Brain microvascular endothelial cell (primary cell): ENCODE results near the gene TNS2.

ENCODE experiments used
- DNase-seq: peaks from one replicate; pipeline ENCODE4 v3.0.0-alpha.2; 2020
- H3K27ac ChIP-seq: fragments of 250-450 bp; sonication (Bioruptor Pico); 2 replicates; pipeline ENCODE4 v1.5.1; 2020; ENCODE audit warnings: mild to moderate bottlenecking, moderate library complexity
- H3K27me3 ChIP-seq: fragments of 250-450 bp; sonication (Bioruptor Pico); replicated peaks from 2 replicates; pipeline ENCODE4 v1.5.1; 2020; ENCODE audit warnings: mild to moderate bottlenecking
- H3K36me3 ChIP-seq: fragments of 250-450 bp; sonication (Bioruptor Pico); replicated peaks from 2 replicates; pipeline ENCODE4 v1.5.1; 2020; ENCODE audit warnings: mild to moderate bottlenecking
- H3K4me3 ChIP-seq: 2 replicates; pipeline ENCODE4 v1.5.1; 2011; ENCODE audit warnings: low read depth, mild to moderate bottlenecking, control low read depth, low read length, moderate library complexity
- CTCF ChIP-seq: IDR thresholded peaks from 2 replicates; pipeline ENCODE4 v1.5.1; 2011; ENCODE audit warnings: low read depth, mild to moderate bottlenecking, moderate library complexity, low read length, control low read depth, inconsistent platforms; ENCODE audit errors: missing control alignments
- in situ Hi-C: cut with HindIII; loops from 2 replicates; pipeline ENCODE4 v1.10.0; 2017; ENCODE audit warnings: low sequenced_read_pairs, low pct_ligation_motif_present

Gene TNS2

DNA sequence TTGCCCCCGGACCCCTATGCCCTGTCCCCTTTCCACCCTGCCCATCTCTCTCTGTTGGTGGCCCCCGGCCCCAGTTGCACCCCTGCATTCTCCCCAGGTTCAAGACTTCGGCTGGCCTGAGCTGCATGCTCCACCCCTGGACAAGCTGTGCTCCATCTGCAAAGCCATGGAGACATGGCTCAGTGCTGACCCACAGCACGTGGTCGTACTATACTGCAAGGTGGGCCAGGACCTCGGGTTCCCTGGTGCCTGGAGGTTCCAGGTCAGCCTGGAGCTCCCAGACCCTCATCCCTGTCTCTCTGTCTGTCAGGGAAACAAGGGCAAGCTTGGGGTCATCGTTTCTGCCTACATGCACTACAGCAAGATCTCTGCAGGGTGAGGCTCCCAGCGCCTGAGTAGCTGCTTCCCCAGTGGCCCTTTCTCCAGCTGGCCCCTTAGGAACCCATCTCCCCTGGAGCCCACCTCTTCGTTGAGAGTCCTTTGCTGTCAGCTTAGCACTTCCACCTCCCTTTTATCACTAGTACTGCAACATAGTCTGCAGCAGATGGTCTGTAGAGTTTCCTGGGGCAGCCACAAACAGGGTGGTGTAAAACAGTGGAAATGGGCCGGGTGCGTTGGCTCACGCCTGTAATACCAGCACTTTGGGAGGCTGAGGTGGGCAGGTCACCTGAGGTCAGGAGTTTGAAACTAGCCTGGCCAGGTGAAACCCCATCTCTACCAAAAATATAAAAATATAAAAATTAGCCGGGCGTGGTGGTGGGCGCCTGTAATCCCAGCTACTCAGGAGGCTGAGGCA is 5.8 kb downstream of the TNS2 start:
- H3K4me3 ChIP-seq: no peak overlapping the region
- no peak for TF ChIP-seq CTCF

GRCh38 chr12:53056296-53056695 is 6.4 kb downstream of the TNS2 start:
- Histone ChIP-seq H3K4me3 (no peak overlapping the region), H3K27ac (no peak overlapping the region), H3K27me3 (no peaks in the 10 kb centered on the region), H3K36me3 (peaks cover 53% of the 10 kb centered on the region)
- no peak for TF ChIP-seq CTCF
- in situ Hi-C loops: no loop called here
- no peak for DNase-seq

More for the DNA sequence above, 5.8 kb downstream of the TNS2 start:
- in situ Hi-C loops: no loop called here
- DNase-seq: no peak
- no peak overlapping the region for H3K27ac ChIP-seq
- no peaks in the 10 kb centered on the region for H3K27me3 ChIP-seq
- peaks cover 51% of the 10 kb centered on the region for H3K36me3 ChIP-seq

- H3K27me3 ChIP-seq: no peaks in the 10 kb centered on the region
- no peak for TF ChIP-seq CTCF
- H3K4me3 ChIP-seq: no peak overlapping the region
- peaks cover 57% of the 10 kb centered on the region for H3K36me3 ChIP-seq
- in situ Hi-C loops: no loop called here
- H3K27ac ChIP-seq: no peak overlapping the region
- DNase-seq: no peak
Measured at GRCh38 chr12:53056901-53057300, 7.0 kb downstream of the TNS2 start.

GRCh38 chr12:53057816-53058500 is 8.1 kb downstream of the TNS2 start:
- in situ Hi-C loops: no loop called here
- Histone ChIP-seq H3K27ac (no peak overlapping the region), H3K36me3 (peaks cover 67% of the 10 kb centered on the region), H3K27me3 (no peaks in the 10 kb centered on the region), H3K4me3 (no peak overlapping the region)
- no peak for DNase-seq
- no peak for TF ChIP-seq CTCF

DNA sequence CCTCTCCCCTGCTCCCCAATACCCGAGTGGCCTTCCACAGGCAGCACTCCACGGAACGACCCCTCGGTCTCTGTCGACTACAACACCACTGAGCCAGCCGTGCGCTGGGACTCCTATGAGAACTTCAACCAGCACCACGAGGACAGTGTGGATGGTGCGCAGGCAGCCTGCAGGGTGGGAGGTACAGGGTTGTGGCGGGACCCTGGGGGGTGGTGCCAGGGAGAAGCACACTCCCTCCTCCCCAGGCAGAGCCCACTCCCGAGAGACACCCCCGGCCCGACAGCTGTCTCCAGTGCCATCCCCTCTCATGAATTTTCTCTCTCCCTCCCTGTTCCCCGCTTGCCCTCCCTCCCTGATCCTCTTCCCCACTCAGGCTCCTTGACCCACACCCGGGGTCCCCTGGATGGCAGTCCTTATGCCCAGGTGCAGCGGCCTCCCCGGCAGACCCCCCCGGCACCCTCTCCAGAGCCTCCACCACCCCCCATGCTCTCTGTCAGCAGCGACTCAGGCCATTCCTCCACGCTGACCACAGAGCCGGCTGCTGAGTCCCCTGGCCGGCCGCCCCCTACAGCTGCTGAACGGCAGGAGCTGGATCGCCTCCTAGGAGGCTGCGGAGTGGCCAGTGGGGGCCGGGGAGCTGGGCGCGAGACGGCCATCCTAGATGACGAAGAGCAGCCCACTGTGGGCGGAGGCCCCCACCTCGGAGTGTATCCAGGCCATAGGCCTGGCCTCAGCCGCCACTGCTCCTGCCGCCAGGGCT is 9.0 kb downstream of the TNS2 start:
- in situ Hi-C loops: no loop called here
- H3K27ac ChIP-seq: no peak overlapping the region
- no peaks in the 10 kb centered on the region for H3K27me3 ChIP-seq
- no peak for TF ChIP-seq CTCF
- H3K36me3 ChIP-seq: peaks cover 67% of the 10 kb centered on the region
- DNase-seq: no peak
- H3K4me3 ChIP-seq: no peak overlapping the region
